ENCODE measurements around the gene WWOX. TPM values are rescaled to one million over a fixed set of nuclear protein-coding genes. Genes with fewer than 3 reads are reported as not detected.
A peak's percentile ranks its signal among the peaks of the same experiment; 100 is the strongest.

WWOX gene
- total RNA-seq, 3 donors from 2014 or later = 11.7 to 18.0 (median 13.8) TPM

- no peaks in the 10 kb centered on the region for H3K9me3 ChIP-seq
- H3K36me3 ChIP-seq (ENCODE audit: low read depth) = no peaks in the 10 kb centered on the region
- no peak overlapping the region for H3K4me3 ChIP-seq
- intact Hi-C loops (cut with DNase I, micrococcal nuclease) = no loop called here
- peak in 1 of 3 donors; percentile 33 for DNase-seq
- no peak for TF ChIP-seq CTCF (IDR thresholded peaks at IDR 0.05)
- peak; percentile 97 for ATAC-seq
- peaks cover 12% of the 10 kb centered on the region for H3K4me1 ChIP-seq (ENCODE audit: low read depth)
These were observed 85.1 kb downstream of the WWOX start for GRCh38 chr16:78184238-78185183.

GRCh38 chr16:78189121-78189520, 89.7 kb downstream of the WWOX start:
- peaks cover 8% of the 10 kb centered on the region for H3K4me1 ChIP-seq (ENCODE audit: low read depth)
- no peak for ATAC-seq
- no peak for DNase-seq
- intact Hi-C loops (cut with DNase I, micrococcal nuclease) = no loop called here
- H3K9me3 ChIP-seq = no peaks in the 10 kb centered on the region
- TF ChIP-seq CTCF (IDR thresholded peaks at IDR 0.05) = no peak
- H3K36me3 ChIP-seq (ENCODE audit: low read depth) = no peaks in the 10 kb centered on the region
- no peak overlapping the region for H3K4me3 ChIP-seq

GRCh38 chr16:78192734-78193488, 93.5 kb downstream of the WWOX start:
- Histone ChIP-seq H3K9me3 (no peaks in the 10 kb centered on the region), H3K36me3 (ENCODE audit: low read depth) (no peaks in the 10 kb centered on the region), H3K4me3 (no peak overlapping the region), H3K4me1 (ENCODE audit: low read depth) (no peaks in the 10 kb centered on the region)
- TF ChIP-seq CTCF (IDR thresholded peaks at IDR 0.05) = no peak
- intact Hi-C loops (cut with DNase I, micrococcal nuclease) = no loop called here
- ATAC-seq = no peak
- DNase-seq = no peak

GRCh38 chr16:78194948-78195347, 95.5 kb downstream of the WWOX start:
- no peaks in the 10 kb centered on the region for H3K9me3 ChIP-seq
- intact Hi-C loops (cut with DNase I, micrococcal nuclease) = no loop called here
- ATAC-seq = no peak

GRCh38 chr16:78195797-78196196, 96.3 kb downstream of the WWOX start:
- intact Hi-C loops (cut with DNase I, micrococcal nuclease) = no loop called here
- no peak for DNase-seq
- Histone ChIP-seq H3K4me3 (no peak overlapping the region), H3K36me3 (ENCODE audit: low read depth) (no peaks in the 10 kb centered on the region), H3K4me1 (ENCODE audit: low read depth) (no peaks in the 10 kb centered on the region), H3K9me3 (no peaks in the 10 kb centered on the region)
- ATAC-seq = no peak
- no peak for TF ChIP-seq CTCF (IDR thresholded peaks at IDR 0.05)

More at GRCh38 chr16:78194948-78195347, 95.5 kb downstream of the WWOX start:
- Histone ChIP-seq H3K36me3 (ENCODE audit: low read depth) (no peaks in the 10 kb centered on the region), H3K4me3 (no peak overlapping the region), H3K4me1 (ENCODE audit: low read depth) (no peaks in the 10 kb centered on the region)
- no peak for DNase-seq
- no peak for TF ChIP-seq CTCF (IDR thresholded peaks at IDR 0.05)
